ENCODE results near the gene MT1H. TPM values are rescaled to one million over a fixed set of nuclear protein-coding genes. Genes with fewer than 3 reads are reported as not detected.

MT1H gene
- total RNA-seq, 1 donor from 2014 or later: 781 TPM

- peak within 1 kb of the TSS; percentile 59 for H3K4me3 ChIP-seq (ENCODE audit: low read depth, low read length)
- DNase-seq (ENCODE audit: low read depth): no peak
- TF ChIP-seq CTCF (conservative IDR thresholded peaks at IDR 0.05; ENCODE audit: low read depth, low read length): no peak
Measured at GRCh38 chr16:56637814-56638750, 31.5 kb upstream of the MT1H start, which contains the start of gene MT1A. TSS of gene MT1A (plus strand) at chr16:56638666. CDS start at chr16:56638739, 73 bp downstream.

- H3K4me3 ChIP-seq (ENCODE audit: low read depth, low read length): peak overlapping the region; percentile 59
- TF ChIP-seq CTCF (conservative IDR thresholded peaks at IDR 0.05; ENCODE audit: low read depth, low read length): no peak
- DNase-seq (ENCODE audit: low read depth): no peak
Measured at GRCh38 chr16:56639045-56639444, 30.6 kb upstream of the MT1H start.

GRCh38 chr16:56640076-56640475, 29.5 kb upstream of the MT1H start:
- no peak for DNase-seq (ENCODE audit: low read depth)
- H3K4me3 ChIP-seq (ENCODE audit: low read depth, low read length): no peak overlapping the region
- no peak for TF ChIP-seq CTCF (conservative IDR thresholded peaks at IDR 0.05; ENCODE audit: low read depth, low read length)

- H3K4me3 ChIP-seq (ENCODE audit: low read depth, low read length): no peak overlapping the region
- no peak for TF ChIP-seq CTCF (conservative IDR thresholded peaks at IDR 0.05; ENCODE audit: low read depth, low read length)
- DNase-seq (ENCODE audit: low read depth): no peak
Measured at GRCh38 chr16:56641166-56641565, 28.4 kb upstream of the MT1H start.

GRCh38 chr16:56643080-56643778, 26.4 kb upstream of the MT1H start:
- no peak for DNase-seq (ENCODE audit: low read depth)
- peak overlapping the region; percentile 43 for H3K4me3 ChIP-seq (ENCODE audit: low read depth, low read length)
- peak; percentile 55 for TF ChIP-seq CTCF (conservative IDR thresholded peaks at IDR 0.05; ENCODE audit: low read depth, low read length)

- no peak for TF ChIP-seq CTCF (conservative IDR thresholded peaks at IDR 0.05; ENCODE audit: low read depth, low read length)
- DNase-seq (ENCODE audit: low read depth): no peak
- H3K4me3 ChIP-seq (ENCODE audit: low read depth, low read length): peak overlapping the region; percentile 43
Measured at GRCh38 chr16:56643833-56644232, 25.8 kb upstream of the MT1H start.

All from epithelial cell of proximal tubule (primary cell).